Kidney epithelial cell (primary cell): ENCODE data around the gene MRPL58. TPM values are rescaled to one million over a fixed set of nuclear protein-coding genes. Genes with fewer than 3 reads are reported as not detected.

Source experiments
- DNase-seq: peaks from one replicate; pipeline ENCODE4 v3.0.0-alpha.2; 2010; ENCODE audit warnings: low read depth
- H3K27me3 ChIP-seq: 2 replicates; pipeline ENCODE4 v1.6.0; 2011; ENCODE audit warnings: low read length; ENCODE audit not compliant: control insufficient read depth, insufficient read depth
- H3K36me3 ChIP-seq: 2 replicates; pipeline ENCODE4 v1.5.1; 2011; ENCODE audit warnings: low read length; ENCODE audit not compliant: control insufficient read depth, insufficient read depth
- H3K4me3 ChIP-seq: 2 replicates; pipeline ENCODE4 v1.5.1; 2011; ENCODE audit warnings: low read depth, mild to moderate bottlenecking, control low read depth, low read length
- total RNA-seq: library from RNA; depleted of rRNA; stranded (reverse); fragments of >200 nt; gene quantifications from 2 replicates; pipeline ENCODE4 v1.2.3, GENCODE V29; 2015
- TF ChIP-seq, protein P1 (sequence below): IDR thresholded peaks from 2 replicates; pipeline ENCODE4 v1.5.1; 2011; ENCODE audit warnings: mild to moderate bottlenecking, moderate library complexity, low read length, control low read depth, inconsistent platforms; ENCODE audit not compliant: insufficient read depth, poor library complexity, severe bottlenecking

MRPL58 gene
- total RNA-seq, 1 donor from 2014 or later: 68.5 TPM

DNA sequence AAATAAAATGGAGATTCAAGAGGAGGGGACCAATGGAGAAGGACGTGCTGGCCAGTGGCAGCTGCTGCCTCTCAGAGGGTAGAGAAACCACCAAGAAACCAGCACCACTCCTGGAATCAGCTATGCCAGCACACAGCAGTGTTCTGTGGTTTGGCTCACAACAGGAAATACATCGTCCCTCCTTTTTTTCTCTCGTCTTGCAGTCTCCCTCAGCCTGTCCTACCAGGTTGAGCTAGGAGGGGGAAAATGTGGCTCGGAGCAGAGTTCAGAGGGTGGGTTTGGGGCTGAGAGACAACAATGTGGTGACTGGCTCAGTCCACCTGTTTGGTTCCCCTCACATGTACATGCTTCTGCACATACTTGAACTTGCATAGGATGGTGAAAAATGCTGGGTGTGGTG, 55.4 kb downstream of the MRPL58 start:
- no peaks in the 10 kb centered on the region for H3K27me3 ChIP-seq
- no peaks in the 10 kb centered on the region for H3K36me3 ChIP-seq
- no peak overlapping the region for H3K4me3 ChIP-seq
- TF ChIP-seq, protein P1, sequence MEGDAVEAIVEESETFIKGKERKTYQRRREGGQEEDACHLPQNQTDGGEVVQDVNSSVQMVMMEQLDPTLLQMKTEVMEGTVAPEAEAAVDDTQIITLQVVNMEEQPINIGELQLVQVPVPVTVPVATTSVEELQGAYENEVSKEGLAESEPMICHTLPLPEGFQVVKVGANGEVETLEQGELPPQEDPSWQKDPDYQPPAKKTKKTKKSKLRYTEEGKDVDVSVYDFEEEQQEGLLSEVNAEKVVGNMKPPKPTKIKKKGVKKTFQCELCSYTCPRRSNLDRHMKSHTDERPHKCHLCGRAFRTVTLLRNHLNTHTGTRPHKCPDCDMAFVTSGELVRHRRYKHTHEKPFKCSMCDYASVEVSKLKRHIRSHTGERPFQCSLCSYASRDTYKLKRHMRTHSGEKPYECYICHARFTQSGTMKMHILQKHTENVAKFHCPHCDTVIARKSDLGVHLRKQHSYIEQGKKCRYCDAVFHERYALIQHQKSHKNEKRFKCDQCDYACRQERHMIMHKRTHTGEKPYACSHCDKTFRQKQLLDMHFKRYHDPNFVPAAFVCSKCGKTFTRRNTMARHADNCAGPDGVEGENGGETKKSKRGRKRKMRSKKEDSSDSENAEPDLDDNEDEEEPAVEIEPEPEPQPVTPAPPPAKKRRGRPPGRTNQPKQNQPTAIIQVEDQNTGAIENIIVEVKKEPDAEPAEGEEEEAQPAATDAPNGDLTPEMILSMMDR: no peak
- no peak for DNase-seq

DNA sequence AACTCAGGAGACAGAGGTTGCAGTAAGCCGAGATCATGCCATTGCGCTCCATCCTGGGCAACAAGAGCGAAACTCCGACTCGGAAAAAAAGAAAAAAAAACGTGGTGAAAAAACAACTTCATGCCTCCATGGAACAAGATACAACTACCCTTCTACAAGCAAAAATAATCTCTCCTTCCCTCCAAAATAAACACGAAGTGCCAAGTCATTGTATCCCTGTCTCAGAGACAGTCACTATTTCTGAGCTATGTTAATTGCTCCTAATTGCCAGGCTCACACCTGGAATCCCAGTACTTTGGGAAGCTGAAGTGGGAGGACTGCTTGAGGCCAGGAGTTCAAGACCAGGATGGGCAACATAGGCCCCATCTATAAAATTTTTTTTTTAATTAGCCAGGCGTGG, 56.3 kb downstream of the MRPL58 start:
- TF ChIP-seq, protein P1: no peak
- no peak overlapping the region for H3K4me3 ChIP-seq
- no peaks in the 10 kb centered on the region for H3K36me3 ChIP-seq
- H3K27me3 ChIP-seq: no peaks in the 10 kb centered on the region
- no peak for DNase-seq

DNA sequence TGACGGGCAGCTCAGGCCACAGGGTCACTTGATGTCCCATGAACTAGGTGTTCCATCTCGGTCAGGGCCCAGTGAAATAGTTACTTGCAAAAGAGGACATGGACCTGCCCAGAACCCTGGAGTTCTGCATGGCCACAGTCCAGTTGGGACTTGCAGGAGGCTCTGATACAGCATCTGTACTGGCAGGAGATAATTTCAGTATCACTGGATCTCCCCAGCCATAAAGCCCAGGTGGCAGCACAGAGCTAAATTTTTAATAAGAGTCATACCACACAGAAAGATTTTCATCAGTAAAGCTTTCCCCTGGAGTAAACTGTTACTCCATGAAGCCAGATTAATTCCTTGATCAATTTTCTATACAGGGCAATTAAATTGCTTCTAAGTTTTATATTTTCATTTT, 57.3 kb downstream of the MRPL58 start:
- no peak for DNase-seq
- no peak overlapping the region for H3K4me3 ChIP-seq
- TF ChIP-seq, protein P1: peak; percentile 35
- no peaks in the 10 kb centered on the region for H3K36me3 ChIP-seq
- no peaks in the 10 kb centered on the region for H3K27me3 ChIP-seq

Other genes starting within 250 kb of the MRPL58 start
- 30.7 and 31.6 TPM in 2 replicates for gene NAT9, start 236.3 kb upstream of the MRPL58 start, total RNA-seq
- gene GRIN2C, start 152.8 kb upstream of the MRPL58 start, total RNA-seq: not detected in 2 replicates
- 34.0 and 45.0 TPM in 2 replicates for gene FDXR, start 139.7 kb upstream of the MRPL58 start, total RNA-seq
- not detected in 2 replicates for gene FADS6, start 119.0 kb upstream of the MRPL58 start, total RNA-seq
- gene USH1G, start 89.4 kb upstream of the MRPL58 start, total RNA-seq: not detected in 2 replicates
- gene OTOP2, start 88.4 kb upstream of the MRPL58 start, total RNA-seq: not detected in 2 replicates
- not detected in 2 replicates for gene OTOP3, start 76.8 kb upstream of the MRPL58 start, total RNA-seq
- gene HID1, start 39.9 kb upstream of the MRPL58 start, total RNA-seq: 25.2 and 28.5 TPM in 2 replicates
- gene CDR2L, start 25.0 kb upstream of the MRPL58 start, total RNA-seq: 51.9 and 52.3 TPM in 2 replicates
- gene ATP5PD, start 34.3 kb downstream of the MRPL58 start, total RNA-seq: 247 and 275 TPM in 2 replicates
- 15.6 and 19.2 TPM in 2 replicates for gene KCTD2, start 34.6 kb downstream of the MRPL58 start, total RNA-seq
- gene SLC16A5, start 75.3 kb downstream of the MRPL58 start, total RNA-seq: 19.1 and 23.1 TPM in 2 replicates
- gene ARMC7, start 97.3 kb downstream of the MRPL58 start, total RNA-seq: 7.9 and 8.0 TPM in 2 replicates
- gene NT5C, start 119.1 kb downstream of the MRPL58 start, total RNA-seq: 107 and 114 TPM in 2 replicates
- 453 and 466 TPM in 2 replicates for gene JPT1, start 141.8 kb downstream of the MRPL58 start, total RNA-seq
- gene SUMO2, start 170.3 kb downstream of the MRPL58 start, total RNA-seq: 61.9 and 76.0 TPM in 2 replicates
- gene NUP85, start 193.0 kb downstream of the MRPL58 start, total RNA-seq: 33.1 and 37.2 TPM in 2 replicates
- gene GGA3, start 248.9 kb downstream of the MRPL58 start, total RNA-seq: 24.8 and 34.8 TPM in 2 replicates
- gene MRPS7, start 249.2 kb downstream of the MRPL58 start, total RNA-seq: 57.8 and 69.4 TPM in 2 replicates